NCI-H345 (cell line): ENCODE measurements around the gene ABLIM1.
A peak's percentile ranks its signal among the peaks of the same experiment; 100 is the strongest.

Source experiments
- DNase-seq: peaks from one replicate; lab custom pipeline; 2025; lab: John Stamatoyannopoulos, UW

The ABLIM1 gene

DNA sequence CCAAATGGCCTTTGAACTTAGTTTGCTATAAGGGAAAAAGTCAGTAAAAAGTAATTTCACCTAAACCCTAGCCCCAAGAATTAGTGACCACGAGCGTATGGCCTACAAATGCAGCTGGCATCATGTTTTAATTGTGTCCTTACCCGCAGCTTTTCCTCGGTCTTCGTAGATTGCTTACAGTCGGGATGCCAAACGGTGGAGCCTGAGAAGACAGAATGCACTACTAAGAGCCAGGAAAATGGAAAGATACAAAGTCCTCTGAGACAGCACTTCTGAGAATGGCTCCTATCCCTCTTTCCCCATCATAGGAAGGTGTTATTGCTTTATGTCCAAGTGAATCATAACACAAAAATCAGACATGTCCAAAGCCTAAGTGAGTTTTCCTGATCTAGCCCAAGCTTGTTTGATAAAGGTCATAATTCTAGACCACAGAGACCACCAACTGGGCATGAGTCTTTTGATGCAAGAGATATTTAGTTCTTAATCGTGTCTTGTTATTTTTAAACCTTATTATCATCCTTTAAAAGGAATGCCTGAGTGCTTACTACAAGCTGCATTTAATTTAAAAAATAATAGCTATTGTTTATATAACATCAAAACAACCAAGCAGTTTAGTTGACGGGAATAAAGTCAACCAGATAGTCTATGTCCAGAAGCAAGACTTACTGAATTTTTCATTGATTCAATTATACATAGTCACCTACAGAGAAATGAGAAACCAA, 170.1 kb downstream of the ABLIM1 start:
- DNase-seq, result no peak

DNA sequence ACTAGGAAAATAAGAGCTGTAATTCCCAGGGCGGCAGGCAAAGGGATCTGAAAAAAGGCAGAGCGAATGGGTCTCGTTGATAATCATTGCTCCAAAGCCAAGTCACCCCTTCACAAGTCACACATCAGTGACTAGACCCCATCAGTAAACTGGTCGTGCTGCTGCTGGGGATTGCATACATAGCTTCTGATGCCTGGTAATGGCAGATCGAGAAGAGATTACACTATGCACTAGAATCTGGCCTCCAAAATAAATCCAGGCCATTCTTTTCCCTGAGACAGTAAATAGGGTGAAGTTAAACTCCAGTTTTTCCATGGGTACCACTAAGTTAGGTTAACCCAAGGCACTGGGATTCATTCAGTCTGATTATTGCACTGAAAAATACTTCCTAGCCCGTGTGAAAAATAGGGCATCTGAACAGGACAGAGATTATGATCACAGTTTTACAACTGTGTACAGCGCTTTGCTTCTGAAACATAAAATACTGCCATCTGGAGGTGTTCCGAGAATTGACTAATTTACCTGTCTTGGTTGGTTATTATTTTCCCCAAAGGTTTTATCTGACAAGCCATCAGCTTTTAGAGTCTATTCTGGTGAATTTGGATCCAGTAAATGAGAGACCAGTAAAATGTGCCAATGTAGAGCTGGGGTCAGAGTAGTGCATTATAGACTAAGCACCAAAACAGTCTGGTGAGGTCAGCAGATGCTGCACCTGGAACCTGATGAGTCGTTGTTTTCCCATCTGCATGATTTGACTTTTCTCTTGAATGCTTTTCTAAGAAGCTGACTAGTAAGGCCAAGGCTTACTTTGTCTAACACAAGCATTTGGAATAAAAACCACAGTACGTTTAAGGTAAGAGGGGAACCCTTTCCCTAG, 170.9 kb downstream of the ABLIM1 start:
- DNase-seq, result peak; percentile 12

DNA sequence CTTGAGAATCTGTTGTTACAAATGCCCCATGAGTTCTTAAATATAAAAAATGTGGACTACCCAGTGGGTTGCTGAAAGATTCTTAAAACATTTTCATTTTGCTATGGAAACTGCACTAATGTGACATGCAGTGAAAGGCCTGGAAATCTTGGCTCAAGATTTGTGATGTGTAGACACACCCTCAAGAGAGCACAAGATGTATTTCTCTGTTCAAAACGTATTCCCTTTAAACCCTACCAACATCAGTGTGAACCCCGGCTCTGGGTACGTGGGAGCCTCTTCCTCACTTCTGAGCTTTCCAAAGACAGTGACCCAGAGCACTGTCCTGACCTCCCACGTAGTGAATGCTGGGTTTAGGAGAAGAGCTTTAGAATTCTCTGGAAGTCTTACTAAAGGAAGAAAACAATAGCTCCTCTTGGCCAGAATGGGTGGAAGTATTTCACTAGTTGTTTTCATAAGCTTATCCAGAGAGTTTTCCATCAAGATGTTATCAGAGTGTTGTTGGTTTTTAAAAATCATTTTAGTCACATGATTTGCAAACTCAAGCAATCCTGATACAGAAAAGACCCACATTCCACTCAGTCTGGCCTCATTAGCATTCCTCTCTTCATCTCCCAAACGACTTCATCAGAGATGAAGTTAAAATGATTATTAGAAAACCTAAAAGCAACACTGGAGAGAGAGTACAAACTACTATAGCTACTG, 172.2 kb downstream of the ABLIM1 start:
- DNase-seq, result no peak

DNA sequence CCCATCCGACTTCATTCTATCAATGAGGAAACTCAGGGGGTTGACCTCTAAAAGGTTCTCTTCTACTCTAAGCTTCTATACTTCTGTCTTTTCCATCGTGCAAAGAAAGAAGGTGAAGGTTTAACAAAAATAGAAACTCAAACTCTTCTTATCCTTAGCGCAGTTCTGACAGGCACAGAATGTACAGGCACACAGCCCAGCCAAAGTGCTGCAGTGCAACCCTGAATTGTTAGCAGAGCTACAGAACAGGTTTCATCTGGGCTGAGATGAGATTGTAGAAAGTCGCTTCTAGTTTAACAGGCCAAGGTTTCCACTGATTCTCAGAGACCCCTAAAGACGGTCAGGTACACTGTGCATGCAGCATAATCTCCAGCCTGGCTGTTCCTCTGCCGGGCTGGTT, 174.5 kb downstream of the ABLIM1 start:
- DNase-seq, result no peak

DNA sequence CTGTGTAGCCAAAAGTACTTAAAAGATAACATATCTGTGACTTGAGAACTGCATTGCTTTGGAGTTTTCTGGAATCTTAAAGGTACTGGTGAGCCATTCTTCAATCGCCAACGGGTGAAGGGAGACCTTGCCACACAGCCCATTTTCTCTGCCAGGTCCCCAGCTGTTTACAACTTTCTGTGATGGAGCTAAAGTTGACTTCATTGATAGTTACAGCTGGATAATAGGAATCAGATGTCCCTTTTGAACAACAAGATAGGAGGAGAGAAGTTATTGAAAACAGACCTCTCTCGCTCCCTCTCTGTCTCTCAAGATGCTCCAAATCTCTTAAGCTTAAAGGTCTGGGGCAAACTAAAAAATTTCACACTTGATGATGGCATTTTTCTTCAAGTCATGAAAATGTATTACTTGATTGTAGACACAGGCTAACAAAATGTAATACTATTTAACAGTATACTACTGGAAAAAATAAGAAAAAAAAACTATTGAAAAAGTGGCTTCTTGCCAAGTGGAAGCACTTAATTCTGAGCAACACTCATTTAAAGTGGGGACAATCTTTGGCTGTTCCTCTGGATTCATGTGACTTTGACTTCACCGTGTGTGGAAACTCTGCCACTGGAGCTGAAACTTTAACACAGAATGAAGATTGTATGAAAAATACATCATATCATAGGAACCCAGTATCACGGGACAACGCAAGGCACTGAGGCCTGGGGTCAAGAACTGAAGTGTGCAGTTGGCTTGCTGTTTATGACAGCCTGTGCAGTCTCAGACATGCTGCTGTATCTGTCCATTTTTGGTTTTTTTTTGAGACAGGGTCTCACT, 175.4 kb downstream of the ABLIM1 start:
- DNase-seq, result no peak

DNA sequence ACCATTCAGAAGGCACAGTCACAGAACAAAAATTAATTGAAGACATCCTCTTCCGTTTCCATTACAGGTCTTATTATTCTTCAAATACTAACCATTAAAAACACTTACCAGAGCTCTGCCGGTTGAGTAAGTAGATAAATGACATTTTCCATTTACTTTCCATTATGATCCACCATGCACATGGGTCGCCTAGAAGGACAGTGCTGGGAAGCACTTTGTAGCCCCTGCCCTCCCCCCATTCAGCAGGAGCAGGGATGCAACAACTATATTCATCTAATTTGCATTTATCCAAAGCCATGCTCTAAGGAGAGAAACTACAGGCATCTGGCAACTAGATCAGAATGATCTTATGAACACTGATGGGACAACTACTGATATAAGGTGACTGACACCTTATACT, 177.0 kb downstream of the ABLIM1 start:
- DNase-seq, result no peak

DNA sequence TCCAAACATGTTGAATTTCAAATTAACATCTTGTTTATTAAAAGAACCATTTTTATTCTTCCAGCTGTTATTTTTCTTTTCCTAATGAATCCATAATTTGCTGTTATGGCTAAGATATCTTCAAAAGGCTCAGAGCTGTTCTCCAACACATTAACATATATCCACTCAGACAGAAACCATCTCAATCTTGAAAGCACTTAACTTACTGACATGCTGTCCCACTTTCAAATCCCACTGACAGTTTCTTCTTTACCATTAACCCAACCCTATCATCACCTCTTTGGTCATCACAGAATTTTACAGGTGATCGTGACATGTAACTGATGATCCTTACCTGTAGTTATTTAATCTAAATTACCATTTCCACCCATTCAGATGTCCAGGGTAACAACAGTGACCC, 178.2 kb downstream of the ABLIM1 start:
- DNase-seq, result no peak

DNA sequence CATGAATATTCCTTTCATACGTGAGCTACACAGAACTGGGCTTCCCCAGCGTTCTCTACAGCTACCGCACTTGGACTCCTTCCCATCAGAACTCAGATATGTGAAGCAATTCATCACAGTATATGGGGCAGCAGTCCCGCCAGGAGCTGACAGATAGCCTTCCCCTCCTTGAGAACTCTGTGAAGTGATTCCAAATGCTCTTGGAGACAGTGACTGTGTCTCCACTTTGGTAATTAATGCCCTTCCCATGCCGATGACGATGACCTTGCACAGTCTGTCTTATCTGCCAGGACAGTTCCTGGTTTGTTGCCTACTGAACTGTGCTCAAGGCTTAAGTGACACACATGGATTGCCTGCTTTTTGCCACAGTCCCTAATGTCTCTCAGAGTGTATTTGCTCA, 178.8 kb downstream of the ABLIM1 start:
- DNase-seq, result no peak

DNA sequence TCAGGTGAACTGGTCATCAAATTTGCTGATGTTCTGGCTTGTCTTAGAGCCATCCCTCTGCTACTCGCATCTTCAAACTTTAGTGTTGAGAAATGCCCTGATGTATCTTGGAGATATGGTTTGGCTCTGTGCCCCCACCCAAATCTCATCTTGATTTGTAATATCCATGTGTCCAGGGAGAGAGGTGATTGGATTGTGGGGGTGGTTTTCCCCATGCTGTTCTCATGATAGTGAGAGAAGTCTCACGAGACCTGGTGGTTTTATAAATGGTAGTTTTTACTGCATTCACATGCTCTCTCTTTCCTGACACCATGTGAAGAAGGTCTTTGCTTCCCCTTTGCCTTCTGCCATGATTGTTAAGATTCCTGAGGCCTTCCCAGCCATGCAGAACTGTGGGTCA, 179.8 kb downstream of the ABLIM1 start:
- no peak for DNase-seq

DNA sequence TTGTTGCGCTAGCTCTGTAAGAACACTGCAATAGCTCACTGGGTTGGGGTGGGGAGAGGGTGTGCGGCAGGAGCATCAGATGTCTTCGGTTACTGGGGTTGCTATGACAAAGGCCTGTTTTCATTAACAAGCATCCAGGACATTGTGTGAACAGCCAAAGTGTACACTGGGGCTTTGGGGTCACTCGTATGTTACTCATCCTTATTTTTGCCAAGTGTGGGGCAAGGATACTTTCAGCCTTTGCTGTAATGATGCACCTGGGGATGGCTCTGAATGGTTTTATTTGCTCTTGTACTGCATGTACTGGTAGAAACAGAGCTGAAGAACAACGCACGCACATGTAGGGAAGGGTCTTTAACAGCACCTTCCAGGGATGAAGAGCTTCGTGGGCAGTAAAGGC, 180.8 kb downstream of the ABLIM1 start:
- DNase-seq, result no peak

DNA sequence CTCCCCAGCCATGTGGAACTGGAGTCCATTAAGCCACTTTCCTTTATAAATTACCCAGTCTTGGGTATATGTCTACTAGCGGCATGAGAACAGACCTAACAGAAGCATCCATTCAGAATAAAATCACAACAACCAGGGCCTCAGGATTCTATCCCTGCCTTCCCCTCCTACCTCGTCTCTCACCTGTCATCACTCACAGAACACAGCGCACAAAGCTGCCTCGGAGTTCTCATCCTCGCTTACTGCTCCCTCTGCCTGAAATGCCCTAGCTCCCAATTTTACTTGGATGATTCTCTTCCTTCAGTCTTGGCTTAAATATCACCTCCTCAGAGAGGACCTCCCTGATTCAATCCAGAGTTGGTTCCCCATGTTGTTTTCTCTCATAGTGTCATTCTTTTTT, 183.1 kb downstream of the ABLIM1 start:
- no peak for DNase-seq

DNA sequence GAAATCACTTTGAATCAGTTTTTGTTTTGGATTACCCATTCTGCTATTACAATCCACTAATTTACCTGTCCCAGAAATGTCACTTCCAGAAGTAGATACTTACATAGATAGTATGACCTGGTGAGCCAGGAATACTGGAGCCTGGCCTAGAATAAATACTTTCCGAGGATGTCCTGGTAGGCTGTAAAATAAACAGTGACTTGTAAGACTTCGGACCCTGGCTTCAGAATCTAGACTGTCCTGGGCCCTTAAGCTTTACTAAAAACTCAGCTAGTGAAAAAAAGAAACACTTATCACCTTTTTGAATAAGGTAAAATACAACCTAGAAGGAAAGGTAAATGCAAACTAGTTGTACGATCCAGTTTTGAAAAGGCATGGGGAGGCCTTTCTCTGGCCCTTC, 184.3 kb downstream of the ABLIM1 start:
- DNase-seq, result no peak

DNA sequence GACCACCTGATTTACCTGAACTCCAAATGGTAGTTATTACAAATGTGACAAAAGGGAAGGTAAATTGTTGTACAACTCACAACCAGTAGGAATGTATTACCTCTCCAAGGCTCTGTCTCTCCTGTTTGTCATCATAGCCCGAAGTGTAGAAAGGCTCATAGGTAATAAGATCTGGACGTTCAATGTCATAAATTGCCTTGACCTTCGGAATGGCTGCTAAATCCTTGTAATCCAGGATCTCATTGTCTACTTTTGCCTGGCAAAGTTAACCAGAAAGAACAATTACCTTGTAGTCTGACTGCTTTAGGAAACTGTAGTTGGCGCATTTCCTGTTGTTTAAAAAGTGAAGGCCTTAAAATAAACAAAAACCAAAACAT, 185.2 kb downstream of the ABLIM1 start:
- DNase-seq, result no peak

DNA sequence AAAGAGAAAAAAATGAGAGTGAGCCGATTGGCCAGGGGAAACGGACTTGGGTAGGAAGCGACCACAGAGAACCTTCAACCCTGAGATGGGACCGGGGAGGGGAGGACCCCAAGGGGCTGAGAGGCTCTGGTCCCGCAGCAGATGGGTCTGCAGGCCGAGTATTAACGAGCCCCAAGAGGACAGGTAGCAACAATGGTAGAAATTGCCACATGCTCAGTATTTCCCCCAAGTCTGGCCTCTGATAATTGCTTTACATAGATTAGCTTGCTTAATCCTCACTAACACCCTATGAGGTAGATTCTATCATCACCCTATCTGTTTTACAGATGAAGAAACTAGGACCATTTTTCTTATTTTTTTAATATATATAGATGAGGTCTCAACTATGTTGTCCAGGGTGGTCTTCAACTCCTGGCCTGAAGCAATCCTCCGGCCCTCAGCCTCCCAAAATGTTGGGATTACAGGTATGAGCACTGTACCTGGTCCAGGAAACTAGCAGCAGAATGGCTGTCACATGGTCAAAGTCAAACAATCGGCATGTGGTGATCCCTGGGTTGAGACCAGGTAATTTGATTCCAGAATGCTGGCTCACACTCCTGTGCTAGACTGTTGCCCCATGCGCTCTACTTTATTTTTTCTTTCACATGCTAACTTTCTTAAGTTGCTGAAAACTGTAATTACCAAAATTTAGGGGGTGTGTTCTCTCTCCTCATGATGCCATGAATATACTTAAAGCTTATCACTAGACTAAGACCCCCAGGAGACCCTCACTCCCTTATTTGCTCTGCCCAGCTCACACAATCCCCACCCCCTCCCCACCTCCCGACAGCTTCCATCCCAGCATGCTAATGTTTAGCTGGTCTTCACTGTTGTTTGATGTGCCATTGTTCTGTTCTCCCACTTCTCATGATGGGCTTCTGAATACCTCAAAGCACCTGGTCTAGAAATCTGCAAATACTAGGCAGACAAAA, 185.9 kb downstream of the ABLIM1 start:
- DNase-seq, result peak; percentile 75

DNA sequence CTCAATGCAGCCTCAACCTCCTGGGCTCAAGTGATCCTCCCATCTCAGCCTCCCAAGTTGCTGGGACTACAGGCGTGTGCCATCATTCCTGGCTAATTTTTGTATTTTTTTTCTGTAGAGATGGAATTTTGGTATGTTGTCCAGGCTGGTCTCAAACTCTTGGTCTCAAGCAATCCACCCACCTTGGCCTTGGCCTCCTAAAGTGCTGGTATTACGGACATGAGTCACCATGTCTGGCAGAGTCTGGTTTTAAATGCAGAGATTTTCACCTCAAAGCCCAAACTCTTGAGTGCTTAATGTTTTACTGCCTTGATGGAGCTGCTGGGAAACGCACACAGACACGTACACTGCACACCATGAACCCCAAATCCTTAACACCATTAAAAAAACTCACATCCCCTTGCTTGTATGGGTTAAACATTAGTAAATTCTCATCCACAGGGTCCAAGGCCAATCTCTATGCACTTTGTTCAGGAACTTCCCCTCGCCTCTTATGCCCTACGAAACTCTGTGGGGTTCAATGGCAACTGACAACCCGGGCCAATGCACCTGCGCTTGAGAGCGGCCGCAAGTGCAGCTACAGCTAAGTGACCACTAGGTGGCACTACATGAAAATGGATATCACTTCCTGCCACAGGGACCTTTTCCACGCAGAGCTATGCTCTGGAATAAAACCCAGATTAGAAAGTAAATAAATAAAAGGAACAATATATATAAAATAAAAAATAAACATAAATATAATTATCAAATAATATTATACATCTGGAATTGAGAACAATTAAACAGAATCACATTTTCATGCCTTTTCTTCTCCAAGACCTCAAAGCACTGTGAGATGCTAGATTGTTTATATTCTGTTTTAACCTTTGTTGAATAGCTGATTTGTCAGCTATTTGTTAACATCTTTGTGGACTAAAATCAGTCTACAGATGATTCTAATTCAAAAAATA, 186.8 kb downstream of the ABLIM1 start:
- DNase-seq, result peak; percentile 72

DNA sequence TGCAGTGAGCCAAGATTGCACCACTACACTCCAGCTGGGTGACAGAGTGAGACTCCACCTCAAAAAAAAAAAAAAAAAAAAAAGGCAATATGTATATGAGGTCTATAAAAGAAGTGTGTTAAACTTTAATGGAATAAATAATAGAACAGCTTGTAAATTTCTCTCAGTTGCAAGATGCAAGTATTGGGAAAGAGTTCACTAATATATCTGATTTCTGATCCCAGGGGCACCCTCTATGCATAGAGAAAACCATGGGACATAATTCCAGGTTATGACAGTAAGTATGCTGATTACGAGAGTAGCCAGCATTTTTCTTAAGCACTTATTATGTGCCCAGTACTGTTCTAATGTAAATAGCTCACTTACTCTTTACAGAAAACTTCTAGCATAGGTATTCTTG, 187.7 kb downstream of the ABLIM1 start:
- no peak for DNase-seq

DNA sequence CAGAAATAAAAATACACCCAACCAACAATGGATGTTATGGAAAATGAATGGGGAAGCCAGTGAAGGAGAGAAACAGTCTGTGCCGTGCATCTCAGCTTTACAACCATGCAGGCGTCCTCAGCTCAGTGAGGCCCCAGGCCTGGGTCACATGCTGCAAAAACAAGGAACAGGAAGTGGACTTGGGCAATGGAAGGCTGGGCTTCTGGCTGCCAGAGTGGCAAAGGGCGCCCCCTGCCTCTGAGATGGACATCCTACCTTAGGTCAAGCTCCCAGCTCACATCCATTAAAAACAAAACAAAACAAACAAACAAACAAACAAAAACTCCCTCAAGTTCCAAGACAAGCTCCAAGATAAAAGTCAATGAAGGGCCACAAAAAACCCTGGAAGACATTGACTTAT, 199.1 kb downstream of the ABLIM1 start:
- DNase-seq, result peak; percentile 5

DNA sequence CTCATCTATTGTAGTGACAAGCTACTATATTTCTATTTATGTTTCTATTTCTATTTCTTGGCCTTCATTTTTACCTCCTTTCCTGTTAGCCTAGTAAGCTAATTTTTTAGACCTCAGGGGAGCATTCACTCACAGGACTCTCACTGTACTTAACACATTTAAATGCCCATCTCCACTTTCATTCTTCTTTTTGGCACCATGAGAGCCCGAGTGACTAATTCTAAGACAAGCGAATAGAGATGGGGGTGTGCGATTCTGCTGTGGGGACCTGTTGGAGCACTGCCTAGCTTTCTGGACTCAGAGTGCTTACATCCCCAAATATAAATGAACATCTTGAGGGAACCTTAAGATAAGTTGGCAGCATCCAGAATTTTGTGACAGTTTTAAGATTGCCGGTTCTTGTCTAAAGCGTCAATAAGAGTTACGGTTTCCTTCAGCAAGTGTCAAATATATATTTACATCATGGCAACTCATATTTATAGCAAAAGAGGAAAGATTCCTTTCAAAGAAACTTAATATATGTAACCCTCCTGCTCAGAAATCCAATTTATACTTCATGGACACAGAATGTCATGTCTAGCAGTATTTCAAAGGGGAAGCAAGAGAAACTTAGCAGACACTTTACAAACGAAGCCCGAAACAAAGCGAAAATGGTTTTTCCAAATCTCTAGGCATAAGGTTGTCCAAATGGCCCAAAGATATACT, 199.7 kb downstream of the ABLIM1 start:
- no peak for DNase-seq

DNA sequence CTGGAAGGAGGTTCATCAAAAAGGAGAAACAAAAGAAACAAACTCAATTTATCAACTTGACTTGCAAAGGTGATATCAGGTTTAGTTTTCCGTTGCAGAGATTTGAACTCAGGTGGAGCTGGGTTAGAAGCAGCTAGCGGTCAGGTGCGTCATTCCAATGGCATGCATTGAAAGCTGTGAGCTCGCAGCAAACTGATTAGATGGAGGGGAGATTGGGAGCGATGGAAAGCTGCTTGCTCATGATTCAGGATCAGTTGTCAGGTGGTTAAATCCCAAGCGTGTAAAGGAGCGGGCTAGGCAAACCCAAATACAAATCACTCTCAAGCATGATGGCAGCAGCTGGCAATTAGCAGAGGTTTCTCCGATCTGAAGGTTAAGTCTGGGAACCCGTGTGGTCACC, 204.5 kb downstream of the ABLIM1 start:
- DNase-seq, result no peak
